ENCODE measurements around the gene STK35. TPM values are rescaled to one million over a fixed set of nuclear protein-coding genes. Genes with fewer than 3 reads are reported as not detected.

STK35 gene
- total and polyA plus RNA-seq, 2 of the 8 experiments (the other 6 are each of a cell fraction or from before 2014, with no cell fraction given), result 24.9 to 45.0 TPM

DNA sequence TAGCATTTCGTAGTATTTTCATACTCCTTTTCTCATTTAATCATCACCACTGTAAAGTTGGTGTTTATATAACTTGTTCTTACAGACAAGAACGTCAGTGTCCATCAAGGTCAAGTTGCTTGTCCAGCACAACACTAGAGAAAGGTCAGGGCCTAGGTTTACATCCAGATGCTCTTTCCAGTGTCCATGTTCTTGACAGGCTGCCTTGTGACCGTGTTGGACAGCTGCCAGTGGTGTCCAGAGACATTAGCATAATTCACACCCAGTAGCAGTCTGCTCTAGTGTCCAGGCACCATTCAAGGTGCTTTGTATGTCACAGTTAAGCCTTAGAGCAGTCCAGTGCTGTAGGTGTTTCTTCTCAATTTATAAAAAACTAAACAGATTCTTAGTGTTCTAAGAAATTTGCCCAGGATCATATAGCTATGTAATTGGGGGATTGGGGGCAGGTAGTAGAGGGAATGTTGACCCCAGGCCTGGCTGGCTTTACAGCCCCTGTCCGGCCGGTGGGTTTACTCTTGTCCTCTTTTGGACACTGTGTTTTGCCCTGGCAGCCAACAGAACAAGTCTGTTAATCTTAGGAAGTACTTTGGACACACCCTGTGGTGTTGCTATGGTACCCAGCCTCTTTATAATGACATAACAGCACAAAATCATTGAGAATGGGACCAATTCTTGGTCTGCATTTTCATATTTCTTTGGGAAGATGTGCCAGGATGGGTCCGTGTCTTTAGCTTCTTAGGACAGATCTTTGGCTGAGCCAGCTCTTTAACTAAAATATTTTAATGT, 8.0 kb downstream of the STK35 start (continued):
- TF ChIP-seq CHD7 (IDR thresholded peaks at IDR 0.05; ENCODE audit: insufficient replicate concordance, low read length) (no peak), RXRA (IDR thresholded peaks at IDR 0.05; ENCODE audit: insufficient read depth, low read depth, low read length) (no peak), MAFK (IDR thresholded peaks at IDR 0.05; ENCODE audit: low read depth, low read length) (no peak)
- TF ChIP-seq, protein P1, sequence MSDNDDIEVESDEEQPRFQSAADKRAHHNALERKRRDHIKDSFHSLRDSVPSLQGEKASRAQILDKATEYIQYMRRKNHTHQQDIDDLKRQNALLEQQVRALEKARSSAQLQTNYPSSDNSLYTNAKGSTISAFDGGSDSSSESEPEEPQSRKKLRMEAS (IDR thresholded peaks at IDR 0.05), result no peak
